BLaER1 treated with 17β-estradiol and CSF1 and Interleukin-3, amounts not matched to agents 10 nM and 100 nM (cell line): ENCODE results near the gene UFD1.

Experiments used
- H3K27ac ChIP-seq, 11 experiments: shearing (Covaris generic); formaldehyde crosslinking; 2 replicates each; pipeline ENCODE4 v1.8.1; 2022
- H3K27me3 ChIP-seq, 11 experiments: shearing (Covaris generic); formaldehyde crosslinking; 2 replicates each; pipeline ENCODE4 v1.8.1; 2022
- H3K36me3 ChIP-seq, 11 experiments: shearing (Covaris generic); formaldehyde crosslinking; 2 replicates each; pipeline ENCODE4 v1.8.1; 2022
- H3K4me1 ChIP-seq, 10 experiments: shearing (Covaris generic); formaldehyde crosslinking; 2 replicates each; pipeline ENCODE4 v1.8.1; 2022
- H3K4me2 ChIP-seq, 11 experiments: shearing (Covaris generic); formaldehyde crosslinking; 2 replicates each; pipeline ENCODE4 v1.8.1; 2022
- H3K4me3 ChIP-seq, 10 experiments: shearing (Covaris generic); formaldehyde crosslinking; 2 replicates each; pipeline ENCODE4 v1.8.1; 2022
- H3K9ac ChIP-seq, 11 experiments: shearing (Covaris generic); formaldehyde crosslinking; 2 replicates each; pipeline ENCODE4 v1.8.1; 2022
- H3K9me3 ChIP-seq, 11 experiments: shearing (Covaris generic); formaldehyde crosslinking; replicated peaks in 1 of 11; 2 replicates each; pipeline ENCODE4 v1.8.1; 2022
- H4K20me1 ChIP-seq, 11 experiments: shearing (Covaris generic); formaldehyde crosslinking; 2 replicates each; pipeline ENCODE4 v1.8.1; 2022
- Cebpa-rat ChIP-seq, 11 experiments: shearing (Covaris generic); IDR thresholded peaks; 2 replicates each; pipeline ENCODE4 v1.8.1; 2022

The UFD1 gene

DNA sequence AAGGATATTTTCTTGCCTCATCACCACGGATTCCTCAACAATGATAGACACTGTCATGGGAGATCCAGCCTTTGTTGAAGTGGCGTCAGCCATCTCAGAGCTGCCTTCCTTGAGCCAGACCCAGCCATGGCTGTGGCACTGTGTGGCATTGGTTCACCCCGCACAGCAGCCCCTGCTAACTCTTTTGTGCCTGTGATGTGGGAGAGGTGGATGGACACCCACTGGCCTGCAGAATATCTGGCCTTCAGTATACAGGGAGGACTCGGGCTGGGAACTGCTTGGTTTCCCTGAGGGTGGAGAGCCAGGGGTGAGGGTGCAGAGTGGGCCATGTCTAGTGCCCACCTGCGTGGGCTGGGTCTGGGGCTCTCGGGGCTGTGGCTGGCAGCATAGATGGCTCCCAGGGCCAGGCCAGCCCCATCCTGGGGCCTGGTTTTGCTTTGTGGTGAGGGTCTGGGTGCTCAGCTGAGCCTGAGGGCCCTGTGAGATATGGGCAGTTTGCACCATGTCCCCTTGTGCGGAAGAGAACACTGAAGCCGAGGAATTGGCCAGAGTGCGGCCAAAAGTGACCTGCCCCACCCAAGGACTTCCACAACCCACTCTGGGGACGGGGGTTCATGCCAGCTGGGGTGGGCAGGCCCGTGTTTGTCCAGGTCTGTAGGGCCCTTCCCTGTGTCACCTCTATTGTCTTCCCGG lies 39.1 kb upstream of the UFD1 start:
- Histone ChIP-seq H3K4me1 (no peaks in the 10 kb centered on the region), H3K9me3 (peaks cover 0 to 7% (median 0%) of the 10 kb centered on the region in 11 experiments; a peak in 1 of 22 replicates), H3K4me3 (no peak overlapping the region), H3K27ac (no peak overlapping the region), H3K36me3 (peaks cover 0 to 93% (median 80%) of the 10 kb centered on the region in 11 experiments; a peak in 19 of 22 replicates), H3K4me2 (no peak overlapping the region), H4K20me1 (peaks cover 0 to 79% (median 15%) of the 10 kb centered on the region in 11 experiments; a peak in 13 of 22 replicates), H3K27me3 (peaks cover 11 to 17% (median 16%) of the 10 kb centered on the region in 11 experiments), H3K9ac (no peak overlapping the region)
- TF ChIP-seq Cebpa-rat (IDR thresholded peaks at IDR 0.05): no peak

DNA sequence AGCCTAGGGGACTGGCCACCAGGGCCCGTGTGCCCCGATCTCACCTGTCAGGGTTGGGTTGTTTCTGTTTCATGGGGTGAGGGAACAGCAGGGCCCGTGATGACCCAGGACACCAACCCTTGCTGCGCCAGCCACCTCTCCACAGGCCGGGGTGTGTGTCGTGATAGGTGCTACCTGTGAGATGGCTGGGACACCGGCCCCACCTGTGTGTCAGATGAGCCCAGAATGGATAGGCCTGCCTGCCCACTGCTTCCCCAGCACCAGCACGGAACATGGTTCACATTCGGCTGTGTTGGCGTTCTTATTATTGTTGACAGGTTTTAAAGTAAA lies 38.1 kb upstream of the UFD1 start:
- Histone ChIP-seq H3K4me3 (no peak overlapping the region), H3K27ac (no peak overlapping the region), H3K9ac (no peak overlapping the region), H3K36me3 (peaks cover 3 to 100% (median 89%) of the 10 kb centered on the region in 11 experiments; a peak in 19 of 22 replicates), H3K9me3 (peaks cover 0 to 7% (median 0%) of the 10 kb centered on the region in 11 experiments; a peak in 2 of 22 replicates), H3K4me1 (no peaks in the 10 kb centered on the region), H4K20me1 (peaks cover 0 to 70% (median 6%) of the 10 kb centered on the region in 11 experiments; a peak in 11 of 22 replicates), H3K27me3 (peaks cover 2 to 8% (median 6%) of the 10 kb centered on the region in 11 experiments; a peak in 19 of 22 replicates), H3K4me2 (no peak overlapping the region)
- TF ChIP-seq Cebpa-rat (IDR thresholded peaks at IDR 0.05): no peak

DNA sequence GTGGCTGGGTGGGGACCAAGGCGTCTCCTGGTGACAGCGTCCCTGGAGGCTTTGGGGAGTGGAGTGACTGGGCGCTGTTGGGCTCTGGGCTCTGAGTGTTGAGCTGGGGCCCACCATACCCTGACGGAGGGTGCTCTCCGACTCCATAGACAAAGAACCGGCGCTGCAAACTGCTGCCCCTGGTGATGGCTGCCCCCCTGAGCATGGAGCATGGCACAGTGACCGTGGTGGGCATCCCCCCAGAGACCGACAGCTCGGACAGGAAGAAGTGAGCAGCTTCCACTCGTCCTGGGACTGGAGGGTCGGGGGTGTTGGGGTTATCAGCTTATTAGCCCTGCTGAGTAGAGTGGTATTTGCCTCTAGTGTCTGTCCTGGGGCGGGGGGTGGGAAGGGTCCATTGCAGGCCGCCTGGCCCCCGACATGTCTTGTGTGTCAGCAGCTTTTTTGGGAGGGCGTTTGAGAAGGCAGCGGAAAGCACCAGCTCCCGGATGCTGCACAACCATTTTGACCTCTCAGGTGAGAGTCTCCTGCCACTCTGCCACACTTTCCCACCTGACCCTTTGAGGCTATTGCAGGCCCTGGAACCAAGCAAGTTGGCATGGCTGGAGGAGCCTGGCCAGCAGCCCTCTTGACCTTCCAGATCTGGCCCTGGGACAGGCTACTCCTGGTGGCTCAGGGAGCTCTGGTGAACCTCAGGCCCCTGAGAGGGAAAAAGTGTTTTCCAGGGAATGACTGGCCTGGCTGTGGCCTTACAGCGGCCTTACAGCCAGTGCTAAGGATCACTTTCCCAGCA lies 37.6 kb upstream of the UFD1 start:
- Histone ChIP-seq H3K9ac (no peak overlapping the region), H3K9me3 (peaks cover 0 to 7% (median 0%) of the 10 kb centered on the region in 11 experiments; a peak in 2 of 22 replicates), H3K4me3 (no peak overlapping the region), H3K4me2 (no peak overlapping the region), H3K27me3 (peaks cover 0 to 2% (median under 1%) of the 10 kb centered on the region in 11 experiments; a peak in 7 of 22 replicates), H4K20me1 (peaks cover 0 to 64% (median under 1%) of the 10 kb centered on the region in 11 experiments; a peak in 9 of 22 replicates), H3K27ac (no peak overlapping the region), H3K4me1 (no peaks in the 10 kb centered on the region), H3K36me3 (peaks cover 3 to 100% (median 92%) of the 10 kb centered on the region in 11 experiments; a peak in 19 of 22 replicates)
- no peak for TF ChIP-seq Cebpa-rat (IDR thresholded peaks at IDR 0.05)

DNA sequence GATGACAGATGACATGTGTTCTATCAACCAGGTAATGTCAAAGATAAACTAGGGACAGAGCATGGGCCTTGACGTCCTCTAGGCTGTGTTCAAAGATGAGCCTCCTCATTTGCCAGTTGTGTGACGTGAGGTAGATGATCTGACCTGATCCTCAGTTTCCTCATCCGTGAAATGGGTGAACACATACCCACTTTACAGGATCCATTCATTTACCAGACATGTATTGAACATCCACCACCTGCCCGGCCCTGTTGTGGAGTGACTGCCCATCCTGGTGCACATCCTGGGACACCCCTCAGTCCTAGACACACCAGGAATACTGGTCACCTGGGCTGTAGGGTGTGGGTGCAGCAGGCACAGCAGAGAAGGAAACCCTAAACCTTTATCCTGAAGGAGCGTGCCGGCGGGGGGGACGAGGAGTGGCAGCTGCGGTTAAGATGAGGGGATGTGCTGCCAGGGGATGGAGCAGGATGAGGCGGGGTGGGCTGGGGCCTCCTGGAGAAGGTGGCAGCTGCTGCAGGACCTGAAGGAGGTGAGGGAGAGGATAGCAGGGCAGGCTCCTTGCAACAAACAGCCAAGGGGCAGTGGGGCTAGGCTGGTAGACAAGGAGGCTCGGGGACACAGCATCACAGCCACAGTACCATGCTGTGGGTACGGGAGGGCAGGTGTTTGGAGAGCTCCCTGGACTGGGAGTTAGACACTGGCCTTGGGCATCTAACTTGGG lies 36.8 kb upstream of the UFD1 start:
- H3K9me3 ChIP-seq: peaks cover 0 to 7% (median 0%) of the 10 kb centered on the region in 11 experiments; a peak in 2 of 22 replicates
- H3K27ac ChIP-seq: no peak overlapping the region
- no peaks in the 10 kb centered on the region for H3K27me3 ChIP-seq
- H3K4me2 ChIP-seq: no peak overlapping the region
- no peaks in the 10 kb centered on the region for H3K4me1 ChIP-seq
- H4K20me1 ChIP-seq: peaks cover 0 to 57% (median 0%) of the 10 kb centered on the region in 11 experiments; a peak in 9 of 22 replicates
- H3K9ac ChIP-seq: no peak overlapping the region
- TF ChIP-seq Cebpa-rat (IDR thresholded peaks at IDR 0.05): no peak
- no peak overlapping the region for H3K4me3 ChIP-seq
- H3K36me3 ChIP-seq: peaks cover 3 to 100% (median 93%) of the 10 kb centered on the region in 11 experiments; a peak in 19 of 22 replicates

DNA sequence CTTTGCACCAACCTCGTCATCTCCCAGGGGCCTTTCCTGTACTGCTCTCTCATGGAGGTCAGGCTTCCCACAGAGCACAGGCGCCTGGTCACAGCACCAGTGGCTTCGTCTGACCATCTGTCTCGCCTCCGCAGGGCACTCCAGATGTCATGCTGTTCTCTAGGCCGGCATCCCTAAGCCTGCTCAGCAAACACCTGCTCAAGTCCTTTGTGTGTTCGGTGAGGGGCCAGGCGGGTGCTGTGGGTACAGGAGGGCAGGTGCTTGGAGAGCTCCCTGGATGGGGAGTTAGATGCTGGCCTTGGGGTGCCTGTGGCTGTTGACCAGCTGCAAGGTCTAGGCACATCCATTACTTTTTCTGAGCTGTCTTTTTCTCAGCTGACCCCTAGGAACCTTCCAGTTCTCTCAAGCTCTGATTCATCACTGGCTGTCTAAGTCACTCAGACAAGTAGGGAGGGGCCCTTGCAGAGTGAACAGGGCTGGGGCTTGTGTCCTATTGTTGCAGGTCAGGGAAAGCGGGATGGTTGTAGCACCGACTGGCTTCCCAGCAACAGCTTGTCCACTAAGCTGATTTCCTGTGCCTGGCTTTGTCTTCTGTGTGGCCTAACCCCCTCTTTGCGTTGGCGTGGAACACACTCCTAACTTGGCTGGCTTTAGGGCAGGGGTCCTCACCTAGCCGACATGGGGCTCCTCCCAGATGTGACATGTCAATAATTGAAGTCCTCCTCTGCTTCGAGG lies 36.0 kb upstream of the UFD1 start:
- Histone ChIP-seq H3K9me3 (peaks cover 0 to 7% (median 0%) of the 10 kb centered on the region in 11 experiments; a peak in 2 of 22 replicates), H3K4me2 (no peak overlapping the region), H3K9ac (no peak overlapping the region), H3K4me3 (no peak overlapping the region), H3K36me3 (peaks cover 3 to 100% (median 96%) of the 10 kb centered on the region in 11 experiments; a peak in 19 of 22 replicates), H3K27ac (no peak overlapping the region), H3K4me1 (no peaks in the 10 kb centered on the region), H3K27me3 (no peaks in the 10 kb centered on the region), H4K20me1 (peaks cover 0 to 53% (median 0%) of the 10 kb centered on the region in 11 experiments; a peak in 8 of 22 replicates)
- no peak for TF ChIP-seq Cebpa-rat (IDR thresholded peaks at IDR 0.05)

DNA sequence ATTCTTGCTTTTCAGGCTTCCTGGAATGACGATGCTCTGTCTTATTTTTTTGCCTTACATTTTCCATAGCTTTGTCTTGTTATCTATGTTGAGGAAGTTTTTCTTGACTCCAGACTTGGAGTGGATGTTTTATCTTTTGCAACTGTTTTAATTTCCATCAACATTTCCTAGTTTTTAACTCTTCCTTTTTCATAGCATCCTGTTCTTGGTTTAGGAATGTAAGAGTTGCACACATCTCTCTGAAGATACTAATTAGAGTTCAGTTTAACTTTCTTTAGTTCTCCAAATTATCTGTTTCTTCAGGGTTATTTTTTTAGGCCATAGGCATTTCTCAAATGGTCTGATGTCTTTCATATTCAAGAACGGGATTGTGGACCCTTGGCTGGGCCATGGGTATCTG lies 34.8 kb upstream of the UFD1 start:
- TF ChIP-seq Cebpa-rat (IDR thresholded peaks at IDR 0.05): no peak
- no peaks in the 10 kb centered on the region for H3K4me1 ChIP-seq
- H3K4me3 ChIP-seq: no peak overlapping the region
- H3K9ac ChIP-seq: no peak overlapping the region
- peaks cover 0 to 41% (median 0%) of the 10 kb centered on the region in 11 experiments; a peak in 7 of 22 replicates for H4K20me1 ChIP-seq
- no peaks in the 10 kb centered on the region for H3K27me3 ChIP-seq
- peaks cover 0 to 7% (median 0%) of the 10 kb centered on the region in 11 experiments; a peak in 2 of 22 replicates for H3K9me3 ChIP-seq
- no peak overlapping the region for H3K27ac ChIP-seq
- H3K36me3 ChIP-seq: peaks cover 3 to 100% (median 97%) of the 10 kb centered on the region in 11 experiments; a peak in 19 of 22 replicates
- H3K4me2 ChIP-seq: no peak overlapping the region

DNA sequence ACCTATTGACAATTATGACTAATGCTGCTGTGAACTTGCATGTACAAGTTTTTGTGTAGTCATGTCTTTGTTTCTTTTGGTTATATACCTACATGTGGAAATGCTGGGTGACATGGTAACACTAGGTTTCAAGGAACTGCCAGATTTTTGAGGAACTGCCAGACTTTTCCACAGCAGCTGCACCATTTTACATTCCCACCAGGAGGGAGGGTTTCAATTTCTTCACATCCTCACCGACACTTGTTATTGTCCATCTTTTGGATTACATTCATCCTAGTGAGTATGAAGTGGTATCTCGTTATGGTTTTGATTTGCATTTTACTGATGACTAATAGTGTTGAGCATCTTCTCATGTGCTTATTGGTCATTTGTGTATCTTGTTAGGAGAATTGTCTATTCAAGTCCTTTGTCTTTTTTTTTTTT lies 31.9 kb upstream of the UFD1 start:
- Histone ChIP-seq H3K9ac (no peak overlapping the region), H3K9me3 (peaks cover 0 to 7% (median 0%) of the 10 kb centered on the region in 11 experiments; a peak in 2 of 22 replicates), H3K4me2 (no peak overlapping the region), H3K36me3 (peaks cover 3 to 100% (median 97%) of the 10 kb centered on the region in 11 experiments; a peak in 19 of 22 replicates), H3K27me3 (no peaks in the 10 kb centered on the region), H3K27ac (no peak overlapping the region), H3K4me1 (peaks cover 0 to 4% (median under 1%) of the 10 kb centered on the region in 10 experiments; a peak in 6 of 20 replicates), H3K4me3 (no peak overlapping the region), H4K20me1 (peaks cover 0 to 35% (median 0%) of the 10 kb centered on the region in 11 experiments; a peak in 8 of 22 replicates)
- no peak for TF ChIP-seq Cebpa-rat (IDR thresholded peaks at IDR 0.05)

DNA sequence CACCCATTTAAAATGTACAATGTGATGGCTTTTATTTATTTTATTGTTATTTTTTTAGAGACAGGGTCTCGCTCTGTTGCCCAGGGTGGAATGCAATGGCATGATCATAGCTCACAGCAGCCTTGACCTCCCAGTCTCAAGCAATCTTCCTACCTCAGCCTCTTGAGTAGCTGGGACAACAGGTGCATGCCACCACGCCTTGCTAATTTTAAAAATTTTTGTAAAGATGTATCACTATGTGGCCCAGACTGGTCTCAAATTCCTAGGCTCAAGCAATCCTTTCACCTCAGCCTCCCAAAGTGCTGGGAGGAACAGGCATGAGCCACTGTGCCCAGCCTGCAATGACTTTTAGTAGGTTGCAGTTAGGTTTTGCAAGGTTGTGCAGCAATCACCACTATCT lies 30.9 kb upstream of the UFD1 start:
- no peaks in the 10 kb centered on the region for H3K27me3 ChIP-seq
- no peak overlapping the region for H3K9ac ChIP-seq
- H3K4me3 ChIP-seq: no peak overlapping the region
- H3K36me3 ChIP-seq: peaks cover 3 to 100% (median 88%) of the 10 kb centered on the region in 11 experiments; a peak in 19 of 22 replicates
- peaks cover 0 to 26% (median 0%) of the 10 kb centered on the region in 11 experiments; a peak in 8 of 22 replicates for H4K20me1 ChIP-seq
- peaks cover 0 to 7% (median 0%) of the 10 kb centered on the region in 11 experiments; a peak in 2 of 22 replicates for H3K9me3 ChIP-seq
- no peak overlapping the region for H3K4me2 ChIP-seq
- no peak for TF ChIP-seq Cebpa-rat (IDR thresholded peaks at IDR 0.05)
- H3K27ac ChIP-seq: no peak overlapping the region
- H3K4me1 ChIP-seq: peaks cover 0 to 14% (median 11%) of the 10 kb centered on the region in 10 experiments; a peak in 16 of 20 replicates
